ENCODE results near the gene ASPN.

GRCh38 chr9:92426501-92427145 is 55.7 kb downstream of the ASPN start:
- no peak for TF ChIP-seq SUZ12 (IDR thresholded peaks at IDR 0.05; ENCODE audit: extremely low read depth, insufficient read depth, insufficient read length)
- no peak for TF ChIP-seq ZNF274 (IDR thresholded peaks at IDR 0.05; ENCODE audit: low read depth, low read length)

Data from NT2/D1 (cell line).